Mesodermal cell (in vitro differentiated cells): ENCODE measurements around the gene COASY.
"Not testable (repeated sequence)": the region's sequence is repeated elsewhere in the genome, so short reads cannot be mapped to it uniquely, and the experiment has no call there.

Source experiments
- H3K27ac ChIP-seq: 2 replicates; pipeline ENCODE4 v1.7.0; 2013; ENCODE audit warnings: mild to moderate bottlenecking, low read depth, low read length, moderate library complexity; ENCODE audit not compliant: severe bottlenecking
- H3K36me3 ChIP-seq: 2 replicates; pipeline ENCODE4 v1.7.1; 2013; ENCODE audit warnings: mild to moderate bottlenecking, low read length, moderate library complexity; ENCODE audit not compliant: control insufficient read depth, insufficient read depth
- H3K4me1 ChIP-seq: one replicate; pipeline ENCODE4 v1.7.1; 2013; ENCODE audit warnings: mild to moderate bottlenecking, low read length; ENCODE audit not compliant: insufficient read depth, control insufficient read depth, poor library complexity, severe bottlenecking
- H3K4me3 ChIP-seq: 2 replicates; pipeline ENCODE4 v1.7.0; 2013; ENCODE audit warnings: low read length, control low read depth, mild to moderate bottlenecking; ENCODE audit not compliant: insufficient read depth, poor library complexity, severe bottlenecking; ENCODE audit errors: extremely low read depth
- H3K9me3 ChIP-seq: 2 replicates; pipeline ENCODE4 v1.7.1; 2013; ENCODE audit warnings: mild to moderate bottlenecking, low read length, moderate library complexity; ENCODE audit not compliant: control insufficient read depth
- WGBS, 2 experiments: methylation state at CpG; one replicate each; pipeline ENCODE4 v1.1.5; 2013; ENCODE audit warnings: missing lambda C conversion rate in 2 of 2; ENCODE audit not compliant: insufficient coverage in 2 of 2; 5-methylcytosine and 5-hydroxymethylcytosine counted together

The COASY gene

DNA sequence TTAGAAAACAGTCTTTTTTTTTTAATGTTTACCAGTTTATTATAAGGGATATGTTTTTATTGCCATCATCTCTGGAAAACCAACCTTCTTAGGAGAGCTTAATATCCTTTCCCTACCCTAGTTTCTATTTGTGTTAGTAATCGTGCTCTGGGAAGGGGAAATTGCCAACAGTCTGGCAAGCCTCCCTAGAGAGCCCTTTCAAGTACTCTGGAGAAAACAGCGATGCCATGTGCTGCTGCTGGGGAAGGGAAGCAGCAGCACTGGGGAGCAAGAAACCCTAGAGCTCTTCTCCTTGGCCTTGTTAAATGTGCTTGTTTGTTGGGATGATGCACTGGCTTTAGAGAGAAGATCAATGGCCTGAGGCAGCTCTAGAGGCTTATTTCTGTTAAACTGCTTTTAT lies 37.0 kb downstream of the COASY start:
- H3K4me3 ChIP-seq: no peak overlapping the region

DNA sequence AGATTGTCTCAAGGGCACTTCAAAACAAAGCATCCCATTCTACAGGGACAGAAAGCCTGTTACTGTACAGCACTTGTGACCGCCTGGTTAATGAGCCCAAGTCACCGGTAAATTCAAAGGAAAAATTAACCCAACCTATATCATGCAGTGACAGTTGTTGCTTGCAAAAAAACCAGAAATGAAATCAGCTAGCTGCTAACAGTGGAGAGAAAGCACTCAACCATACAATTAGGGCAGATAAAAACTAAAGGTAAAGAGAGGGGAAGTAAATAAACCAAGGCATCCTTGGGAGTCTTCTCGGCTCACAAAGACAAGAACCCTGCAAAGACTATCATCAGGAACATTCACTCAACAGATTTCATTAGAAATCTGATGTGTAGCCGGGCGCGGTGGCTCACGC lies 41.4 kb downstream of the COASY start:
- Histone ChIP-seq H3K4me1 (peaks cover 3% of the 10 kb centered on the region), H3K4me3 (no peak overlapping the region), H3K27ac (no peak overlapping the region), H3K9me3 (no peaks in the 10 kb centered on the region), H3K36me3 (peaks cover 34% of the 10 kb centered on the region)
- 95 to 98% methylated on average over 4 to 6 of the region's 7 CpGs for WGBS, 2 experiments

More for the DNA sequence above, 37.0 kb downstream of the COASY start:
- peaks cover 39% of the 10 kb centered on the region for H3K36me3 ChIP-seq
- no peaks in the 10 kb centered on the region for H3K9me3 ChIP-seq
- 100% methylated on average over 1 of the region's 2 CpGs for WGBS, 2 experiments
- H3K4me1 ChIP-seq: no peaks in the 10 kb centered on the region
- H3K27ac ChIP-seq: no peak overlapping the region

DNA sequence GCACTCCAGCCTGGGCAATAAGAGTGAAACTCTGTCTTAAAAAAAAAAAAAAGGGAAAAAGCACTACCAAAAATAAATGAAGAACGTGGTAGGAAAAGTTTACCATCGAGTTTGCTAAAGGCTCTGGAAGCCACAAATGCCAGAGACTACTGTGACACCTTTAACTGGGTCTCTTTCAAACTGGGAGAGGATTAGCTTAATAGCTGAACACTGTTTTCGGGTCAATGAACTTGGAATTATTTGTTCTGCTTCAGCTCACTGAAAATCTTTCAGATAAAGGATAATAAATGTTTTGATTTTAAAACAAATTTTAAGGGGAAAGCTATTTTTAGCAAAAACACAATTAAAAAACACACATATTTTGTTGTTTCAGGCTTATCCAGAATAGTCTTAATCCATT lies 45.8 kb downstream of the COASY start:
- Histone ChIP-seq H3K27ac (no peak overlapping the region), H3K9me3 (no peaks in the 10 kb centered on the region), H3K36me3 (peaks cover 40% of the 10 kb centered on the region), H3K4me3 (peak overlapping the region; percentile 94), H3K4me1 (peaks cover 3% of the 10 kb centered on the region)
- WGBS, 2 experiments: 89 to 90% methylated on average over 3 of the region's 3 CpGs

DNA sequence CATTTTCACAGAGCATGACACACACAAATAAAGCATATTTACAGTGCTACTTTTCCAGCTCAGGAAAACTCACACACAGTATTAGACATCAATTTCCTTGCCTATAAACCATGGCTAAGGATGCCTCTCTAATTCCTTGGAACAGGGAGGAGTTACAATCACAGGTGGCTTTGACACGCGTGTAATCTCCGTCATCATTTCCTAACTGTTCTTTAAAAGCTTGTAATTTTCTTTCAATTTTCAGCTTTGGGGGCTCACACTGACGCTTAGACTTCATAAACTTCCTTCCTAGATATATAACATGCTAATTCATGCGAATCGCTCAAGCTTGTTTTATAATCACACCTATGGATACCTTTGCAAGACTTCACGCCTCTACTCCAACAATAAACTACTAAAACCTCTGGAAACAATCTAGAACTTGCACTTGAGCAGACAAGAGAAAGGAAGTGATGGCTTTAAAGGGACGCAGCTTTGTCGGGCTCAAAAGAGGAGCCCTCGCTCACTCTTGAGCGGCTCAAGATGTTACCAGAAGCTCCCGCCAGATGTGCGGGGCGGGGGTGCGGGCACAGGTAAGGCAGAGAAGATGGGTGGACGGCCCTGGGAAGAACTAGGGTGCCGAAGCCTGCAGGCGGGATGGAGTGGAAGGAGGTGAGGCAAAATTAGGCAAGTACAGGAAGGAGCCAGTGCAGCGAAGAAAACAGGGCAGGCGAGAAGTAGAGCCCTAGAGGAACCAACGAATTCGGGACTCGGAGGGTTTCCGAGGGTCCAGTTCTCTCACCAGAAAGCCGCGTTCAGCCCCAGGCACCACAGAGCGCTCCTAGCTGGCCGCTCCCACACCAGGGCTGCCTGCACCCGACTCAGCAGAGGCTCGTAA lies 46.6 kb downstream of the COASY start:
- peaks cover 3% of the 10 kb centered on the region for H3K4me1 ChIP-seq
- H3K9me3 ChIP-seq: no peaks in the 10 kb centered on the region
- H3K4me3 ChIP-seq: peak overlapping the region; percentile 94
- WGBS, 2 experiments: 2 to 3% methylated on average over 29 to 30 of the region's 30 CpGs
- peak overlapping the region; percentile 87 for H3K27ac ChIP-seq
- H3K36me3 ChIP-seq: peaks cover 40% of the 10 kb centered on the region

DNA sequence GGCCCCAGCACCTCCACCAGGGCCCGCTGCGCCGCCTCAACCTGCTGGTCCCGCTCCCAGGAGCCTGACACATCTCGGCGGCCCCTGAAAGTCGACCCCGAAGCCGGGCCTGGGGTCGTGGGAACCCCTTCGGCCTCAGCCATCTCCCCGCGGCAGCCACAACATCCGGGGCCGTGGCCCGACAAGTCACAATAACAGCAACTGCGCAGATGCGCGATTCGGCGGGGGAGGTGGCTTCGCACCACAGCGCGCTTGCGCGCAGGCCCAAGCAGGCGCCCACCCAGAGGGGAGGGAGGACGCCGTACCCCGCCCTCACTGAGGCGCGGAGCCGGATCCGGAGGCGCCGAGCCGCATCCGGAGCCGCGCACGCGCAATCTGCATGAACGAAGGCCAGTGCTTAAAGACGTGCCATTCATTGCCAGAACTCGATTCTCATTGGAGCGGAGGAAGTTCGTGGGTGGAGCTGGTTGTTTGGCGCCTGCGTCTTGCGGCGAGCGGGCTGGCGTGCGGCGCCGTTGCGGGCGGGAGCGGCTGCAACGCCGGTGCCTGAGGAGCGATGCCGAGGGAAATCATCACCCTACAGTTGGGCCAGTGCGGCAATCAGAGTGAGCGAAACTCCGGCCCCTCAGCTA lies 47.4 kb downstream of the COASY start, which contains the start of the genes RETREG3 and TUBG1:
TSS of gene RETREG3 (minus strand) at position 193 of the 632 bp plus-strand sequence. CDS start at position 143, 50 bp downstream.
TSS of gene TUBG1 (plus strand) at position 502 of the 632 bp plus-strand sequence. CDS start at position 557, 55 bp downstream.
- H3K9me3 ChIP-seq: no peaks in the 10 kb centered on the region
- H3K4me3 ChIP-seq: peak within 1 kb of the TSS; percentile 94
- peaks cover 44% of the 10 kb centered on the region for H3K36me3 ChIP-seq
- 0% methylated on average over 53 to 66 of the region's 66 CpGs for WGBS, 2 experiments
- peak within 1 kb of the TSS; percentile 87 for H3K27ac ChIP-seq
- H3K4me1 ChIP-seq: peaks cover 3% of the 10 kb centered on the region

DNA sequence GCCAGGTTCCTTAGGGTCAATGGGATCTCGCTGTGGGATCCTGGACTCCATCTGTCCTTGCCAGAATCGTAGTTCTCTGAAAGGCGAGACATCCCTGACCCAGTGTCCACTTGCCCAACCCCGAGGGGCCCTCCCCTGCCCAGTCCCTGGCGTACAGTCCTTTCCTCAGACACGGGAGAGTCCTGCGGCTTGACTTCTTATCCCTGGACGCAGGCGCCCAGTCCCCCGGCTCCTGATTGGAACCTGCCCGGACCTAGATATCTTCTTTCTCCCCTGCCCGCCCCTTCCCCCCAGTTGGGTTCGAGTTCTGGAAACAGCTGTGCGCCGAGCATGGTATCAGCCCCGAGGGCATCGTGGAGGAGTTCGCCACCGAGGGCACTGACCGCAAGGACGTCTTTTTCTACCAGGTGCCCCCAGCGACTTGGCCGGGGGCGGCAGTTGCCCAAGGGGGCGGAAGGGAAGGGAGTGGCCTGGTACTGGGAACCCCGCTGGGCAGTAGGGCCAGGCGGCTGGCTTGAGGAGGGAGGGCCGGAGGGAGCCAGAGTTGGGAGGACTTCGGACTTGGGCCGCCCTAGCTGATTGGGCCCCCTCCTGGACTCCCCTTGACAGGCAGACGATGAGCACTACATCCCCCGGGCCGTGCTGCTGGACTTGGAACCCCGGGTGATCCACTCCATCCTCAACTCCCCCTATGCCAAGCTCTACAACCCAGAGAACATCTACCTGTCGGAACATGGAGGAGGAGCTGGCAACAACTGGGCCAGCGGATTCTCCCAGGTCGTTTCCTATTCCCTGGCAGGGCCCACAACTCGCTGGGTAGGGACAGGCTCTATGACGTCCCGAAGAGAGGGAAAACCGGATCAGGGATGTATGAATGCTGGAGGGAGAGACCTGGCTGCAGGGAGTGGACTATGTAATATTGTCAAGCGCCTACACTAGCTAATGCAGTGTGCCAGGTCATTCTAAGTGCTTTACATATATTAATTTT lies 48.2 kb downstream of the COASY start:
- not testable (repeated sequence) for H3K9me3 ChIP-seq, H3K4me1 ChIP-seq
- Histone ChIP-seq H3K36me3 (peaks cover 47% of the 10 kb centered on the region), H3K4me3 (peak overlapping the region; percentile 94), H3K27ac (peak overlapping the region; percentile 75)
- 13 to 21% methylated on average over 23 of the region's 42 CpGs for WGBS, 2 experiments

DNA sequence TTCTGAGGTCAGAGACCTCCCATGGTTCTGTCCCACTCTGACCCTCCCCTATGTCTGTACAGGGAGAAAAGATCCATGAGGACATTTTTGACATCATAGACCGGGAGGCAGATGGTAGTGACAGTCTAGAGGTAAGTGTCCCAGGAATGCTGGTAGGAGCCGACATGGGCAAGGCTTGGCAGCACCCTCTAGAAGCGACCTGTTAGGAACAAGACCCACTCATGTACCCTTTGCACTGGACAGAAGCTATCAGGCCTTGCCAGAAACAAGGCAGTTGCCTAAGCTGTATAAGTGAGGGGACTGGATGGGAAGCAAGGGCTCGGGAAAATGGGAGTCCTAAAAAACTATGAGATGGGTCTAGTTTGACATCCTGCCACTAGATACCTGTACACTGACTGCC lies 50.1 kb downstream of the COASY start:
- Histone ChIP-seq H3K9me3 (no peaks in the 10 kb centered on the region), H3K36me3 (peaks cover 53% of the 10 kb centered on the region), H3K4me3 (no peak overlapping the region), H3K4me1 (no peaks in the 10 kb centered on the region), H3K27ac (no peak overlapping the region)
- 100% methylated on average over 3 to 4 of the region's 4 CpGs for WGBS, 2 experiments

DNA sequence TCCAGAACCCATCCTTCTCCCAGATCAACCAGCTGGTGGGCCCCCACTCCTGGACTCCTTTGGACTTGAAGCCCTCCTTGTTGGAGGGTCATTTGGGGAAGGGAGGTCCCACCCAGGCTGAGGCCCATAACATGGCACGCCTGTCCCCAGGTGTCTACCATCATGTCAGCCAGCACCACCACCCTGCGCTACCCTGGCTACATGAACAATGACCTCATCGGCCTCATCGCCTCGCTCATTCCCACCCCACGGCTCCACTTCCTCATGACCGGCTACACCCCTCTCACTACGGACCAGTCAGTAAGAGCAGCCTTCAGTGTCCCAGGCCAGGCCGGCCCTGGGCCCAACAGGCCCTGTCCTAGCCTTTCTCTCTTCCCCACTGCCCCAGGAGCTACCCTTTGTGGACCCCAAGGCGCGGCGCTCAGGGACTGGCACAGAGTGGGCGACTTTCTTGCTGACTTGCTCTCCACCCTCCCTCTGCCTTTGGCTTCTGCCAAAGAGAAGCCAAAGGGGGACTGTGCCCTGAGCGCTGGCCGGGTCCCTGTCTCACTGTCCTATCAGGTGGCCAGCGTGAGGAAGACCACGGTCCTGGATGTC lies 51.8 kb downstream of the COASY start:
- no peak overlapping the region for H3K27ac ChIP-seq
- H3K36me3 ChIP-seq: peaks cover 53% of the 10 kb centered on the region
- no peak overlapping the region for H3K4me3 ChIP-seq
- no peaks in the 10 kb centered on the region for H3K9me3 ChIP-seq
- H3K4me1 ChIP-seq: no peaks in the 10 kb centered on the region
- 97 to 99% methylated on average over 12 to 13 of the region's 17 CpGs for WGBS, 2 experiments
